Panc1 (cell line): ENCODE results near the gene CHST13.

Source experiments
- CTCF ChIP-seq: fragments of 450-650 bp; IDR thresholded peaks from 2 replicates; pipeline ENCODE4 v1.5.1; 2017; ENCODE audit warnings: mild to moderate bottlenecking
- POLR2AphosphoS5 ChIP-seq: IDR thresholded peaks from 2 replicates; pipeline ENCODE4 v1.6.1; 2012; ENCODE audit warnings: mild to moderate bottlenecking, low read depth, low read length, moderate library complexity
- REST ChIP-seq, 2 experiments: IDR thresholded peaks; 2 replicates each; pipeline ENCODE4 v1.6.1; 2011 to 2012; ENCODE audit warnings: low read depth in 2 of 2, control low read depth in 1 of 2, low read length in 1 of 2, mild to moderate bottlenecking in 1 of 2, moderate library complexity in 1 of 2; ENCODE audit not compliant: insufficient read depth in 1 of 2
- TCF7L2 ChIP-seq: IDR thresholded peaks from 2 replicates; pipeline ENCODE4 v1.6.1; 2011; ENCODE audit warnings: mild to moderate bottlenecking, low read depth, low read length, inconsistent platforms

- TF ChIP-seq CTCF: no peak
- TF ChIP-seq POLR2AphosphoS5: no peak
- no peak for TF ChIP-seq TCF7L2
- no peak for TF ChIP-seq REST (IDR thresholded peaks at IDR 0.05; ENCODE audit: insufficient read depth in 1 of 2, low read depth in 2 of 2, low read length in 1 of 2)
Observed at GRCh38 chr3:126538966-126539365, 15.0 kb downstream of the CHST13 start.
